GDM1 (cell line): ENCODE data around the gene PFN1.
"Not testable (repeated sequence)": the region's sequence is repeated elsewhere in the genome, so short reads cannot be mapped to it uniquely, and the experiment has no call there.

Source experiments
- DNase-seq: peaks from one replicate; lab custom pipeline; 2025; lab: John Stamatoyannopoulos, UW

PFN1 gene

DNA sequence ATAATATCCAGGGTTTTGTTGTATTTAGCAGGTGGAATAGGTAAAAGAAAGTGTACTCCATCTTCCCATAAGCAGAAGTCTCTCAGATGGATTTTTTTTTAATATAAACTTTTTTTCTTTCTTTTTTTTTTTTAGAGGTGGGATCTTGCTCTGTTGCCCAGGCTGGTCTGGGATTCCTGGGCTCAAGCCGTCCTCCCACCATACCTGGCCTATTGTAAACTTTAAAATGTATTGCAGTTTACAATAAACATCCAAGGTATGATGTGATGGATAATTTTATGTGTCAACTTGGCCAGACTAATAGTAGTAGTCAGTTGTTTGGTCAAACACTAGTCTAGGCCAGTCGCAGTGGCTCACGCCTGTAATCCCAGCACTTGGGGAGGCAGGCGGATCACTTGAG lies 27.0 kb downstream of the PFN1 start:
- DNase-seq: no peak

DNA sequence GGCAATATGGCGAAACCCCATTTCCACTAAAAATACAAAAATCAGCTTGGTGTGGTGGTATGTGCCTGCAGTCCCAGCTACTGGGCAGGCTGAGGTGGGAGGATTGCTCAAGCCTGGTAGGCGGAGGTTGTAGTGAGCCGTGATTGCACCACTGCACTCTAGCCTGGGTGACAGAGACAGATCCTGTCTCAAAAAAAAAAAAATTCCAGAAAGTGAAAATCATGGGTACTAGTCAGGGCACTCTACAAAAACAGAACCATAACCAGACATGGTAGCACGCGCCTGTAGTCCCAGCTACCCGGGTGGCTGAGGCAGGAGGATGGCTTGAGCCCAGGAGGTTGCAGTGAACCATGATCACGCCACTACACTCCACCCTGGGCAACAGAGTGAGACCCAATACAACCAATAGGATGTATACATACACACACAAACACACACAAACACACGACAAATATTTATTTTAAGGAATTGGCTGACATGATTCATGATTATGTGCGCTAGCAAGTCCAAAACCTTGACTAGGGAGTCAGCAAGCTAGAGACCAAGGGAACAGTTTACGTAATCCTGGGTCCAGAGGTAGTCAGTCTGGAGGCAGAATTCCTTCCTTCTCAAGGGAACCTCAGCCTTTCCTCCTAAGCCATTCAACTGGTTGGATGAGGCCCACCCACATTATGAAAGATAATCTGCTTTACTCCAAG lies 27.8 kb downstream of the PFN1 start:
- no peak for DNase-seq

DNA sequence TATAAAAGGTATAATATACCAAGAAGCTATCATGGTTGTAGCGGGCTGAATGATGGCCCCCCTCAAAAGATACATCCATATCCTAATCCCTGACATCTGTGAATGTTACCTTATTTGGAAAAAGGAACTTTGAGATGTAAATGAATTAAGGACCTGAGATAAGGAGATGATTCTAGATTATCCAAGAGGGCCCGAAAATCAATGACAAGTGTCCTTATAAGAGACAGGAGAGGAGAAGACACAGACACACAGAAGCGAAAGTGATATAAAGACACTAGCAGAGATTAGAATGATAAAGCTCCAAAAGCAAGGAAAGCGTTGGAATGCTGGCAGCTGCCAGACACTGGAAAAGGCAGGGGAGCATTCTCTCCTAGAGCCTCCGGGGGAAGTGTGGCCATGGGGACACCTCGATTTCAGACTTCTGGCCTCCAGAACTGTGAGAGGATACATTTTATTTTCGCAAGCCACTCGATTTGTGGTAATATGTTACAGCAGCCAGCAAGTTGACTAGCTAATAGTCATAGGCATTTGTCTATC lies 28.8 kb downstream of the PFN1 start:
- no peak for DNase-seq

DNA sequence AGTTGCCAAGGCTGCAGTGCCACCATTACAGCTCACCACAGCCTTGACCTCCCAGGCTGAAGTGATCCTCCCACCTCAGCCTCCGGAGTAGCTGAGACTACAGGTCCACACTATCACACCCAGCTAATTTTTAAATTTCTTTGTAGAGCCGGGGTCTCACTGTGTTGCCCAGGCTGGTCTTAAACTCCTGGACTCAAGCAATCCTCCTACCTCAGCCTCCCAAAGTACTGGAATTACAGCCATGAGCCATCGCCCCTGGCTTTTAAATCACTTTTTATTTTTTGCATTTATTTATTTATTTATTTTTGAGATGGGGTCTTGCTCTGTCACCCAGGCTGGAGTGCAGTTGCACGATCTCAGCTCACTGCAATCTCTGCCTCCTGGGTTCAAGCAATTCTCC lies 33.8 kb downstream of the PFN1 start:
- not testable (repeated sequence) for DNase-seq

DNA sequence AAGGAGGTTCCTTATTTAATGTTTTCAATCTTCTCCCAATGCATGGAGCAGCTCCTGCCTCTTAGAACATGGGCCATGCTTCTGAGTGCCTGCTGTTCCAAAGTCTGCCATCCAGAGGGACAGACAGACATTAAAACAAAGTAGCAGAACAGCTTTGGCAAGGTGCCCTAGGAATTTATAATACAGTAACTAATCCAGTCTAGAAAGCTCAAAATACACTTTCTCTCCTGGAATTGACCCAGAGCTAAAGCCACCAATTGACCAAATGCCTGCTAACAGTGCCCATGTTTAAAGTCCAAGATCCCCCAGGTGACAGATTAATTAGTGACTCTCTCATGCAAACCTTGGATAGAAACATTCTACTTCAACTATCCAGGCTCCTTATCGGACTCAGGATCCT lies 34.3 kb downstream of the PFN1 start:
- no peak for DNase-seq

DNA sequence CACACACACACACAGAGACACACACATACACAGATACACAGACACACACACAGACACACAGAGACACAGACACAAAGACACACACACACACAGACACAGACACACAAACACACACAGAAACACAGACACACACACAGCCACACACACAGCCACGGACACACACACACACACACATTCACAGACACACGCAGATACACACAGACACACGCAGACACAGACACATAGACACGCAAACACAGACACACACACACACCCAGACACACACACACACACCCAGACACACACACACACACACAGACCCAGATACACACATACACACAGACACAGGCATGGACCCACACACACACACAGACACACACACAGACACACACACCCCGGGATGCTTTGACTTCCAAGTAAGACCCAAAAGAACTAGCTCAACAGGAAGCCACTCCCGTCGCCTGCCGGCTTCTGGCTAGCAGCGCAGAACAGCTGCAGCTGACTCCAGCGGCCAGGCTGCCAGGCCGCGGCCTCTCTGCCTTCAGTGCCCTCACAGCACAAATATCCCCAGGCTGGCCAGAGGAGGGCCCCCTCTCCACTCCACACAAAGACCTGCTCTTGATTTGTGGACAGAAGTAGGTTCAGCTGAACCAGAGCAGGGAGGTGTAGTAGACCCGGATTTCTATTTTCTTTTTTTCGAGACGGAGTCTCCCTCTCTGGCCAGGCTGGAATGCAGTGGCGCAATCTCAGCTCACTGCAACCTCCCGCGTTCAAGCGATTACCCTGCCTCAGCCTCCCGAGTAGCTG lies 39.4 kb downstream of the PFN1 start:
- peak; percentile 86 for DNase-seq

DNA sequence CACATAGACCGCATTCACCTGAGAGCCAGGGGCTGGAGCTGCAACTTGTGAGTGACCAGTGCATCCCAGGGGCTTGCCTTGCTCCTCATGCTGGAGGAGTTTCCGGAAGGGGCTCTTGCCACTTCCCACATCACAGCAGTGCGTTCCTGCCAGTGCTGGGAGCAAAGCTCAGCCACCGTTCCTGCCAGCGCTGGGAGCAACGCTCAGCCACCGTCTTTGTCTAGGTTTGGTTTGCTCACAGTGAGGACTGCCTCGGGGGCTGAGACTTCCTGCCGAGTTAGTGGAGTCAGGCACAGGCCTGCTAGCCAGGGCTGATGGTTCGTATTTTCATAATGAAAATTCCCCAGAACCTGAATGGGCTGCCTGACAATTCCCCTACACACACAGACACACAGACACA lies 40.0 kb downstream of the PFN1 start:
- DNase-seq: no peak

DNA sequence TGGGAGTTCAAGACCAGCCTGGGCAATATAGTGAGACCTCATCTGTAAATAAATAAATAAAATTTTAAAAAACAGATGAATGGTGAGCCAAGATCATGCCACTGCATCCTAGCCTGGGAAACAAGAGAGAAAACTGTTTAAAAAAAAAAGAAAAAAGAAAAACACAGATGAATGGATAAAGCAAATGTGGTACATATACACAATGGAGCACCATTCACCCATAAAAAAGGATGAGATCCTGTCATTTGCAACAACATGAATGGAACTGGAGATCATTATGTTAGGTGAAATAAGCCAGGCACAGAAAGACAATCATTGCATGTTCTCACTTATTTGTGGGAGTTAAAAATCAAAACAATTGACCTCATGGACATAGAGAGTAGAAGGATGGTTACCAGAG lies 41.7 kb downstream of the PFN1 start:
- DNase-seq: not testable (repeated sequence)

DNA sequence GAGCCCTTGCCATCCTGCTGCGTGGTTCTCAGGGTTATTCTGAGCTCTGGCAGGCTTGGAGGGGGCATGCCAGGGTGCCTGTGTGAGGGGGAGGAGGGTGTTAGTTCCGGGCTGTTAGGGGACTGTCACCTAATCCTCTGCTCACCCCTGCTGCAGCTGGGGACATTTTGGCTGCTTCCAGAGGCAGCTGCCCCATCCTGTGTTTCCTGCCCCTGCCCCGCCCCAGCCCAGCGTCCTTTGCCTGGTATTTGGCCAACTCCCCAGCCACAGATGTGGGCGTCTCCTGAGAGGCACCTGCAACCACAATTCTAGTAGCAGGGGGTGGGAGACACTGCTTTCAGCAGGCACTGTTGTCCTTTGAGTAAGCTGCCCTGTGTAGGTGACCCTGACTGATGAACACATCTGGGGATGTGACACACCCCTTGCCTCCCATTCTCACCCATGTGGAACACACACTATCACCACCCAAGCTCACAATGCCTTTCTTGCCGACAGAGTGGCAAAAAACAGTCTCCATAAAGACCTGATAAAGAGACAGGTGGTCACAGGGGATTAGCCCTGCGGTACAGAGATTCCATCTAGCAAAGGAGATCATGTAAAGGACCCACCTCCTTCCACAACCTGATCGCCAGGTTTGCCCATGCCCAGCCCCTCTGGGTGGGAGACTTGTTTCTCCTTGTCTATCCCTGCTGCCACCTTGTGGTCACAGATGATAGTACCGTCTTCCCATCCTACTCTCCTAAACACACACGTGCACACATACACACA lies 45.1 kb downstream of the PFN1 start, which contains the start of gene CHRNE:
CHRNE (minus strand) TSS at position 48 of the 768 bp plus-strand sequence; CDS start at position 13, 35 bp downstream.
- peak; percentile 43 for DNase-seq

DNA sequence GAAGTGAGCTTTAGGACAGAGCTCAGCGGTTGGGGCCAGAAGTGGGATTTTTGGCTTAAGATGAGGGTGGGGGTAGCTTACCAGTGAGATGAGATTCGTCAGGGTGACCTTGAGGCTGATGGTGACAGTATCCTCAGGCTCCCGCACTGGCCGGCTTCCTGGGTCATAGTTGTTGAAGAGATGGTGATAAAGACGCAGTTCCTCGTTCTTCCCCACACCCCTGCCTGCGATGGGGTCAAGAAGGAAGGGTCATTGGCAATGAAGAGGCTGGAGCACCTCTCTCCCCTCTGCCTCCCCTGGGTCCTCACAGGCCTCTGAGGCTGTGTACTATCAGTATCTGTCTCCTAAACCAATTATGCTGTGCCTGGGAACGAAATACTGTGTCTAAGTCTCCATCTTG lies 45.8 kb downstream of the PFN1 start:
- no peak for DNase-seq

DNA sequence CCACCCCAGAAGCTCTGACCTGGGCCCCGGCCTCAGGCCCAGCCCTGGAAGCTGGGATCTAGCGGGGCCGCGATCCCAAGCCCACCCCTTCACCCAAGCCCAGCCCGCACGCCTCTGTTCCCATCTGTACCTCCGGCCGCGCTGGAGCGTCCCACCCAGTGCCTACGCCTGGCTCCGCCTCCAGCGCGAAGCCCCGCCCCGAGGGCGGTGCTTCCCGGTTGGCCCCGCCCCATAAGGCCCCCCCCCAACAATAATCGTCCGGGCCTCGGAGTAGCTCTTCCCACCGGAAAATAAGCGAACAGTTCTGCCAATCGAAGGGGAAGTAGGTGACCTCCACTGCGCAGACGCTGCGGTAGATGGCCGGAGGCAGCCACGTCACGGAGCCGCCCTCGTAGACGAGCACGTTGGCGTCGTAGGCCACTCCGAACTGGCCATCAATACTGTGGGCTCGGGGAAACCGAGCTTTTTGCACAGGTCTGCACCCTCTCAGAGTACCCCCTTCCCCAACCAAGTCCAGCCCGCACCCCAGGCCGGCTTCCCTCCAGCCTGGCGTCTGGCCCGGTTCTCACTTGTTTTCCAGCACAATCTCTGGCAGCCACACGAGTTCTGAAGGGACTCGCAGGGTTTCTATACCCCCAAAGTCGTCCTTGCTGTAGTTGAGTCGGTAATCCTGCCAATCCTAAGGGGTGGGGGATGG lies 46.5 kb downstream of the PFN1 start:
- no peak for DNase-seq

DNA sequence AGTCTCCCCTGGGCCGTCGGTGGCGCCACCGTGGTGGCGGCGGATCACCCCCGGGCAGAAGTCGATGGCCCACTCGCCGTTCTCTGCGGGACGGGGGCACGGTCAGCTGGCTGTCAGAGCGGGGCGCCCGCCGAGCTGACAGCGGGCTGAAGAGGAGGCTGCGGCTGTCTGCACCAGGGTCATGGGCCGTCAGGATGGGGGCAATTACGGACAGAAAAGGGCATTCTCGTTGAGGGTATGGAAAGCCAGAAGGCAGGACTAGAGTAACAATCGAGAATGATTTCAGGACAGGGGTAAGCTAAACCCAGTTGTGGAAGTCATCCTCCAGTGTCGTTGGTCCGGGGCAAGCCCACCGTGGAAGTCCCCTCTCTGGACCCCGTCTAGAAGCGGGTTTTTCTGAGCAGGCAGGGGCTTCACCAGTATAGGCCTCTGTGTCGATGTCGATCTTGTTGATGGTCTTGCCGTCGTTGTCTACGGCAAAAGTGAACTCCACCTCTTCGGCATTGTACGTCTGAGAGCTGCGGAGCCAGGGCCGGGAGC lies 47.2 kb downstream of the PFN1 start:
- no peak for DNase-seq

DNA sequence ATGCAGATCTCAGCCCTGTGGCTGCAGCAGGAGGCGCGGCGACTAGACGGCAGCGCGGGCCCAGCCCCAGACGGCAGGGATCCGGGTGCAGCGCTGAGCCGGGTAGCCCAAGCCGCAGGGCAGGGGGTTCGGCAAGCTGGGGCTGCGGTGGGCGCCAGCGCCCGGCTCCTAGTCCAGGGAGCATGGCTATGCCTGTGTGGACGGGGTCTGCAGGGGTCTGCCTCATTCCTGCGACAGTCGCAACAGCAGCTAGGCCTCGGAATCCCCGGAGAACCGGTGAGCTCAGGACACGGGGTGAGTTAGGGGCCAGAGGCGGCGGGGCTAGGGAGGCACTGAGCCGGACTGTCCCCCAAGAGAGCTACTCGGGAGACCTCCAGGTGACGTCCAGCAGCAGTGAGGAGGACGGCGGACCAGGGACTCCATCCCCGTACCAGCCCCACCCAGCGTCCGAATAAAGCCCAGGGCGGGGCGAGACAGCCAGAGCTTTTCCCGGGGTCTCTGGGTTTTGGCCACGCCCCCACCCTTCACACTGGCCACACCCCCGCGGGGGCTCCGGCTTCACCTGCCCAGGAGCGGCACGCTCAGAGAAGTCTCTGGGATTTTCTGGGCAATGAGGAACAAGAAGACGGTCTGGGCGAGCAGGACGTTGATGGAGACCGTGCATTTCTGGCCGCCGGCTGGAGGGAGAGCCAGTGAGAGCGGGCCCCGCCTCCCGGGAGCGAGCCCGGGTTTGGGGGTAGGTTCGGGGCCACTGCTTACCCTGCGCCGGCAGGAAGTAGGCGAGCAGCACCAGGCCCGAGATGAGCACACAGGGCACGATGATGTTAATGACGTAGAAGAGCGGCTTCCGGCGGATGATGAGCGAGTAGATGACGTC lies 47.9 kb downstream of the PFN1 start:
- DNase-seq: no peak

DNA sequence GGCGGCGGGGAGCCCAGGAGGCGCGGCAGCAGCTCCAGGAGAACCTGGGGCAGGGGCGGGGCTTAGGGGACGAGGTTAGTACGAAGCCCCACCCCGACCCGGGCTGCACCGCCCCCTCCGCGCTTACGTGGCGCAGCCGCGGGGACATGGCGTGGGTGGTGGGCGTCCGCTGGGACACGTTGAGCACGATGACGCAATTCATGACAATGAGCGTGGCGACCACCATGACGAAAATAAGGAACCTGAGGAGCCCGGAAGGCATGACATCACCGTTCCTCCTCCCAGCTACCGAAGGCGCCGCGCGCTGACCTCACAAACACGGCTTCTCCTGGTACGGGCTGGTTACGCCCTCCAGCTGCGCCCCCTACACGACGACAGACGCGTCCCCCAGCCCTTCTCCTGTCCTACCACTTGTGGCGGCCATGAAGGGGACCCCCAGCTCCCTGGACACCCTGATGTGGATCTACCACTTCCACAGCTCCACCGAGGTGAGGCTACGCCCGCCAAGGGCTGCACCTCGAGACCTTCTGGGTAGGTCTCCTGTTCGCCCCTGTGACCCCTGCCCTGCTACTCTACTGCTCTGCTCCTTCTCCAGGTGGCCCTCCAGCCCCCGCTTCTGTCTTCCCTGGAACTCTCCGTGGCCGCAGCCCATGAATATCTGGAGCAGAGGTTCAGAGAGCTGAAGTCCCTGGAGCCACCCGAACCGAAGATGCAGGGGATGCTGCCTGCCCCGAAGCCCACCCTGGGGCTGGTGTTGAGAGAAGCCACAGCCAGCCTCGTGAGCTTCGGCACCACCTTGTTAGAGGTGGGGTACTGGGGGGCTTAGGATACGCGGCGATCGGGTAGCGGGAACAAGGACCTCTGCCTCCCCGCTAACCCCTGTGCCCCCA lies 48.7 kb downstream of the PFN1 start, which contains the start of gene C17orf107:
C17orf107 (plus strand) TSS at position 196 of the 890 bp plus-strand sequence; CDS start at position 423, 227 bp downstream.
- no peak for DNase-seq

DNA sequence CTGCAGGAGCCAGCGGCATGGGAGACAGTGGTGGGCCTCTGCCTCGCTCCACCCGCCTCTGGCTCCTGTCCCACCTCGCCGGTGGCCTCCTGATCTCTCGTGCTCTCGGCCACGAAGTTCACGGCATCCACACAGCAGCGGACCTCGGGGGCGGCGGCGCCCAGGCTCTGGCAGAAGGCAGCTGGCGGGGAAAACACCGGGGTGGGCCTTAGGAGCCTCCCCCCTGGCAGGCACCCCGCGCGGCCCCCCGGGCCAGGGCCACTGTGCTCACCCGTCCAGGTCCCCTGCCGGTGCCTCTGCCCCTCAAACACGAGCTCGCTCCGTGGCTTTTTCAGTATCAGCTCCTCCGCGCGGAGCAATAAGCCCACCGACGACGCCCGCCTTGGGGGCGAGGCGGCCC lies 49.4 kb downstream of the PFN1 start:
- no peak for DNase-seq

DNA sequence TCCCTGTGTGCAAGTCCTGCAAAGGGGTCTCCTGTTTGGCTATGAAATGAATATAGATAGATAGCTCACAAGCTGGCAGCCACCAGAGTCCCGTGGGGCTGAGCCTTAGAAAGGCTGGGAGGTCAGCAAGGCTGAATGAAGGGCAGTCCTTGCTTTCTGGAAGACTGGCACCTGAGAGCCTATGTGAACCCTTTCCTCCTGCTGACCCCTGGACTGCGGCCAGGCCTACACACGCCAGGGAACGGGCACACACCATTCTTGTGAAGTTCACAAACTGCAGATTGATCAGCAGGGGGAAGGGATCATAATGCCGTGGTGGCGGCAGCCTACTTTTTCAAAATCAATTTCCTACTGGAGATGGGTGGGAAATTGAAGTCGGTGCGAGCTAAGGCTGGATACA lies 50.0 kb downstream of the PFN1 start:
- DNase-seq: no peak

DNA sequence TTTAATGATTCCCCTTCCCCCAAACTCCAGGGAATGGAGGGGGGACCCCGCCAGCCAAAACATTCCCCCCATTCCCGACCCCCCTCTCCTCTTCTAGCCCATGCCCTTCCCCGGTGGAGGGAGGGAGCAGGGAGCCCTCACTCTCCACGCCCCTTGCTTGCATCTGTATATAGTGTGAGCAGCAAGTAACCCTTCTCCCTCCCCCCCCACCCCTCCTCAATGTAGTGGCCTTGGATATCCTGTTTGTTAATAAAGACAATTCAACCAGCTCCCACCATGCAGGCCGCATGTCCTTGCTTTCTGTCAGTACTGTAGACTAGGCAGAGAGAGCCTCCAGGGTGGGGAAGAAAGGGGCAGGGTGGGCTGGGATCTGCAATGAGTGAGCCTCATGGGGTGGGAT lies 50.5 kb downstream of the PFN1 start:
- no peak for DNase-seq

DNA sequence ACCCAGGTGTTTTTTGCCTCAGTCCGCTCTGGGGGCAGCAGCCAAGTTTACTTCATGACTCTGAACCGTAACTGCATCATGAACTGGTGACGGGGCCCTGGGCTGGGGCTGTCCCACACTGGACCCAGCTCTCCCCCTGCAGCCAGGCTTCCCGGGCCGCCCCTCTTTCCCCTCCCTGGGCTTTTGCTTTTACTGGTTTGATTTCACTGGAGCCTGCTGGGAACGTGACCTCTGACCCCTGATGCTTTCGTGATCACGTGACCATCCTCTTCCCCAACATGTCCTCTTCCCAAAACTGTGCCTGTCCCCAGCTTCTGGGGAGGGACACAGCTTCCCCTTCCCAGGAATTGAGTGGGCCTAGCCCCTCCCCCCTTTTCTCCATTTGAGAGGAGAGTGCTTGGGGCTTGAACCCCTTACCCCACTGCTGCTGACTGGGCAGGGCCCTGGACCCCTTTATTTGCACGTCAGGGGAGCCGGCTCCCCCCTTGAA lies 51.1 kb downstream of the PFN1 start:
- DNase-seq: no peak
